Hindlimb muscle (tissue), 1 donor: ENCODE results near the gene C17orf75. TPM values are rescaled to one million over a fixed set of nuclear protein-coding genes. Genes with fewer than 3 reads are reported as not detected.
"Not testable (repeated sequence)": the region's sequence is repeated elsewhere in the genome, so short reads cannot be mapped to it uniquely, and the experiment has no call there.

Source experiments
- DNase-seq: peaks from one replicate; pipeline ENCODE4 v3.0.0-alpha.2; 2013
- polyA plus RNA-seq: library from polyadenylated mRNA; unstranded; fragments of 120-200 nt; gene quantifications from one replicate; pipeline ENCODE4 v1.2.1, GENCODE V29; 2013; ENCODE audit not compliant: insufficient read length

Gene C17orf75
- 20.5 TPM for polyA plus RNA-seq

GRCh38 chr17:32341857-32342602 is at the start of gene C17orf75:
Gene C17orf75, minus strand, starts transcription at chr17:32342173. Its CDS starts 34 bp downstream, at chr17:32342139.
- peak; percentile 84 for DNase-seq

DNA sequence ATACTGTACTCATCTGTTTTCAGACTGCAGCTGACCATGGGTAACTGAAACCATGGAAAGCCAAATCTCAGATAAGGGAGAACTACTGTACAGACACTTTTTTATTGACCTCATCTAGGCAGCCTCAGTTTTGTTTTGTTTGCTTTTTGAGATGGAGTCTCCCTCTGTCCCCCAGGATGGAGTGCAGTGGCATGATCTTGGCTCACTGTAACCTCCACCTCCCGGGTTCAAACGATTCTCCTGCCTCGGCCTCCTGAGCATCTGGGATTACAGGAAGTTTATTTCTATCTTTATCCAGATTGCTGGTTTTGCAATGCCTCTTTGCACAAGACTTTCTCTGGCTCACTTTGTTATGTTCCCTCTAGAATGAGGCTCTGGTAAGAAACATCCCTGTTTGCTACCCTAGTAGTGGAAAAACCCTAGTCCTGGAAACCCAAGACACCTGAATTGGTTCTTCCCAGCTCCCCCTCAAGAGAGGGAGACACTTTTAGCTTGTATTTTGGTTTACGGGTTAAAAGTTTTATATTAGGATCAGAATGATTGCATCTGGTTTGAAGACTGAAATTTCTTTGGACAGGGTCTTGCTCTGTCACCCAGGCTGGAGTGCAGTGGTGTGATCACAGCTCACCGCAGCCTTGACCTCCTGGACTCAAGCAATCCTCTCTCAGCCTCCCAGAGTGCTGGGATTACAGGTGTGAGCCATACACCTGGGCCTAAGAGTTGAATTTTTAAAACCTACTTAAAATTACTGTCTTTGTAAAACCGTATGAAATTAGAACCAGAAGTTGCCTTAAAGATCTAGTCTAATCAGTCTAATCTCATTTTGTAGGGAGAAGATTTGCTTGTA is 46.9 kb upstream of the C17orf75 start:
- no peak for DNase-seq

DNA sequence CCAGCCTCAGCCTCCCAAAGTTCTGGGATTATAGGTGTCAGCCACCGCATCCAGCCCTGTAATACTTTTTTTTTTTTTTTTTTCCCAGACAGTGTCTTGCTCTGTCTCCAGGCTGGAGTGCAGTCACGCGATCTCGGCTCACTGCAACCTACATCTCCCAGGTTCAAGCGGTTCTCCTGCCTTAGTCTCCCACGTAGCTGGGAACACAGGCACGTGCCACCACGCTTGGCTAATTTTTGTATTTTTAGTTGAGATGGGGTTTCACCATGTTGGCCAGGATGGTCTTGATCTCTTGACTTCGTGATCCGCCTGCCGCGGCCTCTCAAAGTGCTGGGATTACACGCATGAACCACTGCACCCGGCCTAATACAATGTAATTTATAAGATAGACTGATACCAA is 46.2 kb upstream of the C17orf75 start:
- not testable (repeated sequence) for DNase-seq

GRCh38 chr17:32386844-32387243 is 44.9 kb upstream of the C17orf75 start:
- DNase-seq, result no peak

GRCh38 chr17:32385971-32386370 is 44.0 kb upstream of the C17orf75 start:
- DNase-seq, result no peak

DNA sequence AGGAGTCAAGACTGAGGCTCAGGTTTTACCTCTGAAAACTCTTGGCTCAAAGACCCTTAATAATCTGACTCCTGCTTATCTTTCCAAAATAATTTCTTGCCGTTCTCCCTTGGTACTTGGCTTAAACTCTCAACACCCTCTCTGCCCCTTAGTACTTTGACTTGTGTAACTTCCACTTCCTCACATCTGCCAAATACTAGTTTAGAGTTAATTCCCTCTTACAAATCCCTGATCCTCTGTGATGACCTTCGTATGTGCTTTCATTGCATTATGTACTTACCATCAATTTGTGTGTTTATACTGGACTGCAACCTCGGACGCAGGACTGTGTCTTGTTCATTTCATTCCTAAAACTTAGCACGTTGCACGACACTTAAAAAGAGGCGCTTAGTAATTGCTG is 43.1 kb upstream of the C17orf75 start:
- no peak for DNase-seq

DNA sequence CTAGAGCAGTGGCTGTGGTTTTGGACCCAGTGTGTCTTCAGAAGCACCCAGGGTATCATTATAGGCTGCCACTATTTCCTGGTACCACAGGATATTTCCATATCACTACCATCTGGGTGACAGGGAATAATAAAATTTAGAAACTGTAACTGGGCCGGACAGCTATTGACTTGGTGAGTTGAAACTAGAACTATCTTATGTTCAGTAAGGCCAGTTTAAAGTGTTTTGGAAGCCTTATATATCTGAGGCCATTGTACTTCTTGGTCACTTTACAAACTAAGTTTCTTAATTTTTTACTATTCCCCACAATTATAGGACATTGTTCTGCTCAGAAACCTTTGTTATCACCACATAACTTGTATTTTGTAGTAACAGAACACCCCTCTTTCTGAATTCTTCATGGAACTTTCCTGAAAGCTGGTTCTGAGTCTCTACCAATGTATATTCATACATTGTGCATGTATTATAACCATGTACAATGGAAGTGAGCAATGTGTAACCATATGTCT is 42.0 kb upstream of the C17orf75 start:
- DNase-seq, result no peak

DNA sequence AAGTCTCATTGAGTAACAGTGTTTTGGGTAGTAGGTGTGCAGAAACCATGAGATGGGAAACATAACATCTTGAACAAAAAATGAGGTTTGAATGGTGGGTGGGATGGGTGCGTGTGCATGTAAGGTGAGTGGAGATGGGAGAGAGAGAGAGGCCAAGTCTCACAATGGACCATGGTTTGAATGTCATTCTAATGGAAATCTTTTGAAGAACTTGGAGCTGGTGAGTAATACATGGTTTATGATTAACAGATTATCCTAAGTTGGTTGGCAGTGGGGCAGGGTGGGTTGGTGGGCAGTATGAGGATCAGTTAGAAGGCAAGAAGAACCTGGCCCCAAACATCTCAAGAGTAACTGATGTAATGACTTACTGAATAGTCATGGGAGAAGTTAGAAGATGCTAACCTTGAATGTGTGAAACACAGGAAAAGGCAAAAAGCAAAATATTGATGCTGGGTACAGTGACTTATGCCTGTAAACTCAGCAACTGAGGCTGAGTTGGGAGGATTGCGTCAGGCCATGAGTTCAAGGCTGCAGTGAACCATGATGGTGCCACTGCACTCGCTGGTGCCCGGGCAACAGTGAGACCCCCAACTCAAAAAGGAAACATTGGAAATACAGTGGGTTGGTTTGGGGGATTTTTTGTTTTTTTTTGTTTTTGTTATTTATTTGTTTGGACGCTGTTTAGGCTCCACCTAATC is 40.7 kb upstream of the C17orf75 start:
- DNase-seq, result no peak

DNA sequence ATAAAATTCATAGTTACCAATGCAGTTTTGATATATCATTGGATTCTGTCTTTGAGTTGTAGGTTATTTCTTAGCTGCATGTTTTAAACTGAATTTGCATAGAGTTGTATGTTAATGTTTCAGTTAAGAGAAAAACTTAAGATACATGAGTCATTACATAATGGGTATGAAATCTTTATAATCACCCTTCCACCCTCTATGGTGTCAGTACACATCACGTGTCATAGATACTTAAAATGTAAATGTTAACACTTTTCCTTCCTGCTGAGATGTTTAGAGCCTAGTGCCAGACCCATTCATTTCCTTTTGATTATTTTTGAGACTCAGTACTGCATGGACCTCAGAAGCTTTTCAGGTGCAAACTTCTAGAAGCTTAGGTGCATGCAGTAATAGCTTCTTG is 28.5 kb upstream of the C17orf75 start:
- DNase-seq, result no peak

DNA sequence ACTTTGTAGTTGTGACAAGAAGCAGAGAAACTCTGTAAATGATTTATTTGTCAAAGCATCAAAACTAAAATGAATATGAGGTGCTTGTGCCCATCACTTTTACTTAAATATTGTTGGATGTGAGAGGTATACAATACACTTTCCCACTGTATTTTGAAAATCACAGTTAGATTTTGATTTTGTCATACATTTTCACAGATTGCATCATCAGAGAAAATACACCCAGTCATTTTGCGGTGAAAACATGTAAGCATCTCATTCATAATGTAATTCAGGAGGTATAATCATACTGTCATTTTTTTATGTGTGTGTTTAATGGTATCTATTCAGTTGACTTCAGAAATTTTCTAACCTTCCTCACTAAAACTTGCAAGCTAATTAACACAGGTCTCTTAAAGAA is 19.3 kb upstream of the C17orf75 start:
- no peak for DNase-seq

GRCh38 chr17:32357615-32358014 is 15.6 kb upstream of the C17orf75 start:
- DNase-seq, result no peak

DNA sequence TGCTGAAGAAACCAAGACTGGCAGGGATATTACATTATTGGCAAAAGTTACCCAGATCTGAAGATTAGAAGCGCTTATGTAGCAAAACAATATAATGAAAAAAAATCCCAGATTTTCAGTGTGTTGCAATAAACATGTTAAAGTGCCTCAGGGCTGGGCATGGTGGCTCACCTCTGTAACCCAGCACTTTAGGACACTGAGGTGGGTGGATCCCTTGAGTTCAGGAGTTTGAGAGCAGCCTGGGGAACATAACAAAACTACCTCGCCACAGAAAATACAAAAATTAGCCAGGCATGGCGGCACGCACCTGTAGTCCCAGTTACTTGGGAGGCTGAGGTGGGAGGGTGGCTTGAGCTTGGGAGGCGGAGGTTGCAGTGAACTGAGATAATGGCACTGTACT is 14.8 kb upstream of the C17orf75 start:
- DNase-seq, result no peak

- no peak for DNase-seq
These were observed 14.4 kb upstream of the C17orf75 start for GRCh38 chr17:32356378-32356743.

DNA sequence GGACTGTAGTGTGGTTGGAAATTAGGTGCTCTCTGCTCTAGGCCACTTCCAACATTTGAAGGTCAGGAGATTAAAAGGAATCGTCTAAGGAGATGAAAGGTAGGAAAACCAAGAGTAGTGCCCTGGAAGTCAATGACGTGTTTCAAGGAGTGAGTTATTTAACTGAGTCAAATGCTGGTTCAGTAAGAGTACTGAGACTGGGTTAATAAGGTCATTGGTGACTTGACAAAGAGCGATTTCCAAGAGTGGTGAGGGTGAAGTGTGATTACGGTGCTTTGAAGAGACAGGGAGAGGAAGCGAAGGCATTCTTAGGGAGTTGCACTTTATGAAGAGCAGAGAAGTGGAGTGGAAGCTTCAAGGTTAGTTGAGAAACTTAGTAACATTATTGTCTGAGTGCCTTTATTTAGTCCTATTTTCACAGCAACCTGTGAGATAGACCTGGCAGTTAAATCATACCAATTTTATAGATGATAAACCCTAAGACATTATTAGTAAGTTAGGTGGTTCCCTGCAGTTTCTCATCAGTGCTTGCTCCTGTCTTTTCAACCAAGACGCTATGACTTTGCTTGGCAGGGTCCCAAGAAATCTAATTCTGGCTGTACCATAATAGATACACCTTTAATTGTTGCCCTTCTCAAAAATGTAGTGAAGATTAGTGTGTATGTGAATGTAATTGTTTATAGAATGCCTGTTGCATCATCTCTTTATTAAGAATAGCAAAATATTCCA is 13.8 kb upstream of the C17orf75 start:
- DNase-seq, result no peak

DNA sequence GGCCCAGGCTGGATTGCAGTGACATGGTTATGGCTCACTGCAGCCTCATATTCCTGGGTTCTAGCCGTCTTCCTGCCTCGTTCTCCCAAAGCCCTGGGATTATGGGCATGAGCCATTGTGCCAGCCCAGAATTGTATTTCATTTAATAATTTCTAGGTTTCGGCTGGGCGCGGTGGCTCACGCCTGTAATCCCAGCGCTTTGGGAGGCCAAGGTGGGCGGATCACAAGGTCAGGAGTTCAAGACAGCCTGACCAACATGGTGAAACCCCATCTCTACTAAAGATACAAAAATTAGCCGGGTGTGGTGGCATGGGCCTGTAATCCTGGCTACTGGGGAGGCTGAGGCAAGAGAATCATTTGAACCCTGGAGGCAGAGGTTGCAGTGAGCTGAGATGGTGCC is 10.8 kb upstream of the C17orf75 start:
- DNase-seq, result not testable (repeated sequence)

DNA sequence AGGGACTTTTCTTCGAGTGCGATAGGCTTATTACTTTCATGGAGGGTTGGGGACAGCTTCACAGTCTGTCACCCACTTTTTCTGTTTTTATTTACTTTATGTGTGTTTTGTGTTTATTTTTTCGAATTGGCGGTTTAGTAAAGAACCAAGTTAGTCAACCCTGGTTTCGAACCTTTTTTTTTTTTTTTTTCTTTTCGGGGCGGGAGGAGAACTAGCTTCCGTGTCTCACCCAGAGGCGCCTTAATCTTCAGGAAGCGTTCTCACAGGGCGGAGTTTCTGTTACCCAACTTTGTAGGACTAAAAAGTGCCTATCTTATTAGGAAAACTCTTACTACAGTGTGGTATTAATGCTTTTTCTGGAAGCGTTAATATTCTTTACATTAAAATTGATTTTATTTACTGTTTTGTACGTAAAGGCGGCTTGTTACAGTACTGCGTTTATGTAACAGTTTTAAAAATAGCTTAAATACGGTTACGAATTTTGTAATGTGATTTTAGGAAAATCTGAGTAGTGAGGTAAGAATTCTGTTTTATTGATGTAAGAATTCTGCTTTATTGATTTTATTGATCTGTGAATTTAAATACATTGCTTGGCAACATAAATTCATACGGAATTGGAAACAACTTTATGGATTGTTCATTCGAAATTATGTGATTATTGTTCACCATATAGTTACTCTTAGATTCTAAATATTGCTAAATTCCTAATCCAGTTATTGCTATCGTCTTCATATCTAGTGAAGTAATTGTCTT is 8.9 kb upstream of the C17orf75 start:
- DNase-seq, result peak; percentile 63

DNA sequence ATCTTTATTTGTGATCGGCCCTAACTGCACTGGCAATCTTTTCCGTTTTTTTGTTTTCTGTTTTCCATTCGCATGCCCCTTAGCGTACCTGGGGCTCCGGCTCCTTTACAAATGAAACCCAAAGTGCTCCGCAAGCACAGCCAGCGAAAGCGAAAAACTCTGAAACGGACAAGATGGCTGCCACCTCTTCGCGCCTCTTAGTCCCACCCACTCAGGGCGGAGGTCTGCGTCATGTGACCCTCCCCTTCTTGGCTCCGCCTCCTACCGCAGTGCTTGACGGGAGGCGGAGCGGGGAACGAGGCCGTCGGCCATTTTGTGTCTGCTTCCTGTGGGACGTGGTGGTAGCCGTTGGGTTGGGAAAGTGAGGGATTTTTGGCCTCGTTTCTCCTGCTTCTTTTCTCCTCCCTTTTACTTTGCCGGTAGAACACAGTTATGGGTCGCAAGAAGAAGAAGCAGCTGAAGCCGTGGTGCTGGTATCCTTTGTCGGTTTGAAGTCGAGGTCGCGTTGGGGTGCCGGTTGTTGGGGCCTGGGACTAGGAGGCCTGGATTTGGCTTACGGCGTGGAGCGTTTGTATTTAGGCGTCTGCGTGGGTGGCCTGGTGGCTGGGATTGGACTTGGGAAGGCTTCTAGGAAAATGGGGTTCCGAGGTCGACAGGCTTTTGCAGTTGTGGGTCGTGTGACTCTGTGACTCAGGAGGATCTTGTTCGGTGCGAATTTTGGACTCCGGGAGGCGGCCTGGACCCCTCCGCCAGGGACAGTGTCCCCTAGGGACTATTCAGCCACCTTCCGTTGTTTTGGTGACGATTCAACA is 8.1 kb upstream of the C17orf75 start, which contains the start of gene ZNF207:
Gene ZNF207, plus strand, starts transcription at position 304 of the 812 bp plus-strand sequence. Its CDS starts 129 bp downstream, at position 433.
- DNase-seq, result peak; percentile 98

GRCh38 chr17:32349503-32349853 is 7.5 kb upstream of the C17orf75 start:
- no peak for DNase-seq

DNA sequence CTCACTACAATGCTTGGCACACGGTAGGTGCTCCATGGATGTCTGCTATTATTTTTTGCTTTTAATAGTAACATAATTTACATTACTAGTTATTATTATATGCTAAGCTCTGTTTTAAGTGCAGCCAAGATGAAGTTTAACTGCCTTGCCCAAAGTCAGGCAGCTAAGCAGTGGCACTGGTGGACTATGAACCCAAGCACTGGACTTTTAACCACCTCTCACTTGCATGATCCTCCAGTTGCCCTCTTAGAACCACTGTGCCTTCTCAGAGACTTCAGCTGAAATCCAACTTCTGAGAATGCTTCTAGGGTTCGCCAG is 6.5 kb upstream of the C17orf75 start:
- no peak for DNase-seq

DNA sequence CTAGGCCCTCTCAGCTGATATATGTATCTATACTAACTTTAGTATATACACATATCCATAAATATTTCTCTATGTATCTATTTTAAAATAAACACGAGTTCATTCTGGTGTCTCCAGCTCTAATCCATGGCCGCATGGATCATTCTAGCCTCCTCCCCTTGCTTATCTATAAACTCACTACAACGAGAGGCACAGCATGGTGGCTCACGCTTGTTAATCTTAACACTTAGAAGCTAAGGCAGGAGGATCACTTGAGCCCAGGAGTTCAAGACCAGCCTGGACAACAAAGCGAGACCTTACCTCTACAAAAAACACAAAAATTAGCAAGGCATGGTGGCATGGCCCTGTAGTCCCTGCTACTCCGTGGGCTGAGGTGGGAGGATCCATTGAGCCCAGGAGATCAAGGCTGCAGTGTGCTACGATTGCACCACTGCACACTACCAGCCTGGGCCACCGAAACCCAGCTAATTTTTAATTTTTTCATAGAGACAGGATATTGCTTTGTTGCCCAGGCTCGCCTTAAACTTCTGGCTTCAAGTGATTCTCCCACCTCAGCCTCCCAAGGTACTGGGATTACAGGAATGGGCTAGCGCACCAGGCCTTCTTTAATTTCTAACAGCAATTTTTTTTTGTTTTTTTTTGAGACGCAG is 4.1 kb upstream of the C17orf75 start:
- no peak for DNase-seq
